A204.1 (cell line): ENCODE data around the gene COMMD10.

Source experiments
- FAIRE-seq: peaks from 2 replicates; lab custom pipeline; 2012; peaks lifted over from hg19 to GRCh38; lab: Jason Lieb, UNC

Gene COMMD10

GRCh38 chr5:116225281-116225922 is 140.6 kb downstream of the COMMD10 start:
- no peak for FAIRE-seq

- FAIRE-seq: no peak
Measured at GRCh38 chr5:116229131-116229689, 144.4 kb downstream of the COMMD10 start.

- FAIRE-seq: no peak
Measured at GRCh38 chr5:116231288-116231687, 146.5 kb downstream of the COMMD10 start.

GRCh38 chr5:116234681-116235080 is 149.9 kb downstream of the COMMD10 start:
- FAIRE-seq: no peak

GRCh38 chr5:116237917-116238500 is 153.2 kb downstream of the COMMD10 start:
- no peak for FAIRE-seq

GRCh38 chr5:116242343-116242742 is 157.5 kb downstream of the COMMD10 start:
- FAIRE-seq: no peak

- no peak for FAIRE-seq
Measured at GRCh38 chr5:116248432-116248831, 163.6 kb downstream of the COMMD10 start.

- peak; percentile 41 for FAIRE-seq
Measured at GRCh38 chr5:116249648-116250047, 164.8 kb downstream of the COMMD10 start.

- no peak for FAIRE-seq
Measured at GRCh38 chr5:116256717-116257116, 171.9 kb downstream of the COMMD10 start.

- FAIRE-seq: no peak
Measured at GRCh38 chr5:116265471-116265870, 180.6 kb downstream of the COMMD10 start.

- no peak for FAIRE-seq
Measured at GRCh38 chr5:116271446-116272025, 186.7 kb downstream of the COMMD10 start.

- FAIRE-seq: no peak
Measured at GRCh38 chr5:116272281-116272941, 187.6 kb downstream of the COMMD10 start.

GRCh38 chr5:116273448-116274242 is 188.8 kb downstream of the COMMD10 start:
- FAIRE-seq: peak; percentile 49

GRCh38 chr5:116274251-116274650 is 189.4 kb downstream of the COMMD10 start:
- FAIRE-seq: no peak

- FAIRE-seq: no peak
Measured at GRCh38 chr5:116275282-116275681, 190.5 kb downstream of the COMMD10 start.

GRCh38 chr5:116276952-116277351 is 192.1 kb downstream of the COMMD10 start:
- peak; percentile 14 for FAIRE-seq

- FAIRE-seq: peak; percentile 72
Measured at GRCh38 chr5:116280149-116280803, 195.5 kb downstream of the COMMD10 start.

GRCh38 chr5:116281309-116281708 is 196.5 kb downstream of the COMMD10 start:
- FAIRE-seq: no peak

- no peak for FAIRE-seq
Measured at GRCh38 chr5:116288524-116288923, 203.7 kb downstream of the COMMD10 start.

GRCh38 chr5:116289276-116289675 is 204.5 kb downstream of the COMMD10 start:
- no peak for FAIRE-seq

GRCh38 chr5:116291271-116291670 is 206.4 kb downstream of the COMMD10 start:
- FAIRE-seq: no peak

- no peak for FAIRE-seq
Measured at GRCh38 chr5:116292321-116292720, 207.5 kb downstream of the COMMD10 start.
